GM12864 (cell line): ENCODE measurements around the gene CNGA2.

Source experiments
- DNase-seq: peaks from one replicate; pipeline ENCODE4 v3.0.0-alpha.2; 2011; ENCODE audit warnings: low read depth
- H3K4me3 ChIP-seq: 2 replicates; pipeline ENCODE4 v1.5.1; 2011; ENCODE audit warnings: mild to moderate bottlenecking, low read depth, low read length, control low read depth
- TF ChIP-seq, protein P1 (sequence below): IDR thresholded peaks from 2 replicates; pipeline ENCODE4 v1.5.1; 2011; ENCODE audit warnings: low read depth, mild to moderate bottlenecking, moderate library complexity, low read length, control low read depth, inconsistent platforms; ENCODE audit errors: missing control alignments

Gene CNGA2

DNA sequence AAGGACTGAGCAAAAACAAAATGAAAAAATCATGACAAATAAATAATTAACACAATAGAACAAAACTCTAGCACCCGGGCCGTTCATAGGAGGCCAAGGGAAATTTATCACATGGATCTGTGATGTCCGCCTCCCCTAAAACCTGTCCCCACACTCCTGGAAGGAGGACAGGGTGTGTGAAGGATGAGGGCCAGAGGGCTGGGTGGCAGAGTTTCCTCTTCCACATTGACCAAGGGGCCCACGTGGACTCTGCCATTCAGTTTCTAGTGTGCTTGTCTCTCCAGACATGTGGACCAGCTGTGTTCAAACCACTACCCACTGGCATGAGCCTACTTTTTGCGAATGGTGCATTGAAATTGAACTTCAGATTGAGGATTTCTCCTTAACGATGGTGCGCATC lies 33.0 kb upstream of the CNGA2 start:
- no peak overlapping the region for H3K4me3 ChIP-seq
- no peak for DNase-seq
- TF ChIP-seq, protein P1, sequence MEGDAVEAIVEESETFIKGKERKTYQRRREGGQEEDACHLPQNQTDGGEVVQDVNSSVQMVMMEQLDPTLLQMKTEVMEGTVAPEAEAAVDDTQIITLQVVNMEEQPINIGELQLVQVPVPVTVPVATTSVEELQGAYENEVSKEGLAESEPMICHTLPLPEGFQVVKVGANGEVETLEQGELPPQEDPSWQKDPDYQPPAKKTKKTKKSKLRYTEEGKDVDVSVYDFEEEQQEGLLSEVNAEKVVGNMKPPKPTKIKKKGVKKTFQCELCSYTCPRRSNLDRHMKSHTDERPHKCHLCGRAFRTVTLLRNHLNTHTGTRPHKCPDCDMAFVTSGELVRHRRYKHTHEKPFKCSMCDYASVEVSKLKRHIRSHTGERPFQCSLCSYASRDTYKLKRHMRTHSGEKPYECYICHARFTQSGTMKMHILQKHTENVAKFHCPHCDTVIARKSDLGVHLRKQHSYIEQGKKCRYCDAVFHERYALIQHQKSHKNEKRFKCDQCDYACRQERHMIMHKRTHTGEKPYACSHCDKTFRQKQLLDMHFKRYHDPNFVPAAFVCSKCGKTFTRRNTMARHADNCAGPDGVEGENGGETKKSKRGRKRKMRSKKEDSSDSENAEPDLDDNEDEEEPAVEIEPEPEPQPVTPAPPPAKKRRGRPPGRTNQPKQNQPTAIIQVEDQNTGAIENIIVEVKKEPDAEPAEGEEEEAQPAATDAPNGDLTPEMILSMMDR, result no peak

DNA sequence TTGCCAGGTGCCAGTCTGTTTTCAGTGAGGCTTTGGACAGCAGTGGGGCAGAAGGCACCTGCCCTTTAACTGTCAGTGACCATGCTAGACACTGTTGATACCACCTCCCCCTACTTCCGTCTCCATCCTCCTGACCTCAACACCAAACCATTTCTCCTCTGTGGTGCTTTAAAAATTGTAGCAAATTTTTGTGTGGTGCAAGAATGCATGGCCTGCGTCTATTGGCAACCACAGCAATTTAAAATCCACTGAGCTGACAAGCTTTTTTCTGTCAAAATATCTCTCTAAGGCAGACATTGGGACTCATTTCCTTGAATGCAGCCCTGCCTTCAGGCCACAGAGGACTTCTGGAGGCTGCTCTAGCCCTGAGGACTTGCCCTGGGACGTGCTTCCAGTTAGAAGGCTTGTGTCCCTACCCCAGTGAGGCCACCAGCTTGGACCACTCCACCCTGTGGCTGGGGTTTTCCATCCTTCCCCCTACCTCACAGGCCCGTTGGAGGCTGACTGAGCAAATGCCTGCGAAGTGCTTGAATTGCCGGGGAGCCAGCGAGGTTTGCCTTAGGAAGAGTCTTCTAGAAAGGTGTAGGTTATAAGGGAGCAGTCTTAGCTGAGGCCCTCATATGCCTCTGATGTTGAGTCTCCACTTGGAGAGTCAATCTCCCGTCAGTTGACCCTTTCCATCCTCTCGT lies 32.4 kb upstream of the CNGA2 start:
- no peak overlapping the region for H3K4me3 ChIP-seq
- TF ChIP-seq, protein P1, result no peak
- DNase-seq, result no peak

DNA sequence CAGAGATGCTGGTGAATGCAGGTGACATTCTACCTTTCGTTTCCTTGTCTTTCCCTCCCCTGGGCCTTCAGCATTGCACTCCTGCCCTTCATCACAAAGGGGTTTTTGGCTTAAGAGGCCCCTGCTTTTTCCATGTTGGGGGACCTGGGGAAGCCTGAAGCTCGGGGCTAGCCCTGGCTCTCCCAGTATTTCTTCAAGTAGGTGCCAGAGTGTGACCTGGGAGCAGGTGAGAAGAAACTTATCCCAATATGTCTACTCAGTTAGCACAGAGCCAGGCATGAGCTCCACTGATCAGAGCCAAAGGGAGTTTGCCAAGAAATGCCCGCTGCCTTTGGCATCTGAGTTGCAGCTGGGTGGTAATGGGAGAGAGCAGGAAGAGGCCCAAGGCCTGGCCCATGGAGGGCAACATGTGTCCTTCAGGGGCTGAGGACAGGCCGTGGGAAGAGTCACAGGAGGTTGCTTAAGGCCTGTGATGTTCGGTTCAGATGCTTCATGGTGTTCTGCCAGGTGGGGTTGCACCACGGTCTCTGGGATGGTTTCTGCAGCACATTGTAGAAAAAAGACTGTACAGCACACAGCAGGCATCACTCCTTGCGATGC lies 31.7 kb upstream of the CNGA2 start:
- TF ChIP-seq, protein P1, result no peak
- H3K4me3 ChIP-seq, result no peak overlapping the region
- no peak for DNase-seq

DNA sequence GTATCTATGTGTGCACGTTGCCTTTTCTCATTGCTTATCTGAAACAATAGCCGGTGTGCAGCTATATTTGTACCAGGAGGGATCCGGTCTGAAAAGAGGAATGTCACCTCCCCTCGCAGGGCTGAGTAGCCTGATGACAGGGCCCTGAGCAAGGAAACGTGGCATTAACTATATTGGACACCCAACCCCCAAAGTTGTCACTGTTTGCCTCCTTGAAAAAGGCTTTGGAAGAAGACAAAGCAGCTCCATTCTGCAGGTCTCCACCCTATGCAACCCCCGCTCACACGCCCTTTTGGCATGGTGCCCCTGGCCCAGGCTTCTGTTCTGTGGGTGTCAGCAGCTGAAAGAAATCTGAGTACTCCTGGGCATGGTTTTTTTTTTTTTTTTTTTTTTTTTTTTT lies 31.1 kb upstream of the CNGA2 start:
- DNase-seq, result no peak
- H3K4me3 ChIP-seq, result no peak overlapping the region
- TF ChIP-seq, protein P1, result no peak

DNA sequence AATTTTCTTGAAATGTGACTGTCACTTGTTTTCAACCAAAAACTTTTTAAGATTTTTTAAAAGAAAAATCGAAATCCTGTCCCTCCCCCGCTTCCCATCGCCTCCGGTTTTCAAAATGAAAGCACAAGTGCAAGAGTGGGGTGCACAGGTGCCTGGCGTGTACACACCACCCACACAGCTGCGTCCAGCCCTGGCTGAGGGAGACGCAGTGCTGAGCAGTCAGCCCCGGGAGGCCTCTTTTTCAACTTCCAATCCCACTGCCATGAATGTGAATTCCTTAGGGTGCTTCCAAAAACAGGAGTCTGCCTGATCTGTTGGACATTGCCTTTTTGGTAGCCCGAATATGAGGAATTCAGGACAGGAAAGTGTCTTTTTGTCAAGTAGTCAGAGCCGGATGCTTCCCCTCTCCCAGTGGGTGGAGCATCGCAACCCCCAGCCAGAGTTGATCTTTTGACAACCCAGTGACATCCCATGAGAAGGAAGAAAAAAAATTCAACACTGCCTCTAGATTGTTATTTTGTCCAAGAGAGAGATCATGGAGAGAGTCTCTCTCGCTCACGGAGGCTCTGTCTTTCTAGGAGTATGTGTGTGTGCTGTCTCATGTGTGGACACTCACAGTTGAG lies 30.4 kb upstream of the CNGA2 start:
- TF ChIP-seq, protein P1, result no peak
- H3K4me3 ChIP-seq, result no peak overlapping the region
- no peak for DNase-seq

DNA sequence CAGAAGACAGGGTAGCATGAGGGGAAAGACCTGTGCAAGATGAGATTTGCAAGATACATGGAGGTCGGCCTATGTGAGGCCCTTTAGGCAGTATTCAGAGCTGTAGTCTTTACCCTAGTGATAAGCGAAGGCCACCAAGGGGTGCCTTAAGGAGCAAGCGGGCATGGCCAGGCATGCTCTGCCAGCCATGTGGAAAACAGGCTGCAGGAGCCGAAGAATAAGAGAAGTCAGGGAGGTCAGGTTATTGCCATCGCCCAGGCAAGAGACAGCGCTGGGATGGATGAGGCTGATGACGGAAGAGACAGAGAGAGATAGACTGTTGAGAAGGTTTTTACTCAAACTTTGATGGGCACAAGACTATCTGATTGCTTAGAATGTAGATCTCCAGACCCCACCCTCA lies 25.7 kb upstream of the CNGA2 start:
- DNase-seq, result no peak
- no peak overlapping the region for H3K4me3 ChIP-seq
- TF ChIP-seq, protein P1, result no peak
